Body of pancreas (tissue), 4 donors: ENCODE results near the gene CD14.

ENCODE experiments used
- POLR2A ChIP-seq, 3 donors: fragments of 450-650 bp; IDR thresholded peaks; one replicate each; pipeline ENCODE4 v1.6.1; 2016; ENCODE audit warnings: antibody characterized with exemption in 3 of 3, mild to moderate bottlenecking in 2 of 3
- TF ChIP-seq, protein P1 (sequence below), 7 experiments: fragments of 450-650 bp in 4 of 7; fragments of 200-600 bp in 3 of 7; sonication (generic) in 3 of 7; IDR thresholded peaks; one replicate each; pipeline ENCODE4 v1.5.1; 2016 to 2019; ENCODE audit warnings: antibody characterized with exemption in 7 of 7

- TF ChIP-seq, protein P1, sequence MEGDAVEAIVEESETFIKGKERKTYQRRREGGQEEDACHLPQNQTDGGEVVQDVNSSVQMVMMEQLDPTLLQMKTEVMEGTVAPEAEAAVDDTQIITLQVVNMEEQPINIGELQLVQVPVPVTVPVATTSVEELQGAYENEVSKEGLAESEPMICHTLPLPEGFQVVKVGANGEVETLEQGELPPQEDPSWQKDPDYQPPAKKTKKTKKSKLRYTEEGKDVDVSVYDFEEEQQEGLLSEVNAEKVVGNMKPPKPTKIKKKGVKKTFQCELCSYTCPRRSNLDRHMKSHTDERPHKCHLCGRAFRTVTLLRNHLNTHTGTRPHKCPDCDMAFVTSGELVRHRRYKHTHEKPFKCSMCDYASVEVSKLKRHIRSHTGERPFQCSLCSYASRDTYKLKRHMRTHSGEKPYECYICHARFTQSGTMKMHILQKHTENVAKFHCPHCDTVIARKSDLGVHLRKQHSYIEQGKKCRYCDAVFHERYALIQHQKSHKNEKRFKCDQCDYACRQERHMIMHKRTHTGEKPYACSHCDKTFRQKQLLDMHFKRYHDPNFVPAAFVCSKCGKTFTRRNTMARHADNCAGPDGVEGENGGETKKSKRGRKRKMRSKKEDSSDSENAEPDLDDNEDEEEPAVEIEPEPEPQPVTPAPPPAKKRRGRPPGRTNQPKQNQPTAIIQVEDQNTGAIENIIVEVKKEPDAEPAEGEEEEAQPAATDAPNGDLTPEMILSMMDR (IDR thresholded peaks at IDR 0.05), result no peak
- TF ChIP-seq POLR2A (IDR thresholded peaks at IDR 0.05), result no peak
Measured at GRCh38 chr5:140664030-140664358, 31.0 kb upstream of the CD14 start.
